HG03159 (cell line): ENCODE data around the gene CTCFL.

Experiments used
- ATAC-seq: cut with Tn5 transposase; IDR thresholded peaks from one replicate; pipeline ENCODE4 v1.9.1; 2021; ENCODE audit warnings: mild to moderate bottlenecking, moderate library complexity; ENCODE audit not compliant: unreplicated experiment

Gene CTCFL

DNA sequence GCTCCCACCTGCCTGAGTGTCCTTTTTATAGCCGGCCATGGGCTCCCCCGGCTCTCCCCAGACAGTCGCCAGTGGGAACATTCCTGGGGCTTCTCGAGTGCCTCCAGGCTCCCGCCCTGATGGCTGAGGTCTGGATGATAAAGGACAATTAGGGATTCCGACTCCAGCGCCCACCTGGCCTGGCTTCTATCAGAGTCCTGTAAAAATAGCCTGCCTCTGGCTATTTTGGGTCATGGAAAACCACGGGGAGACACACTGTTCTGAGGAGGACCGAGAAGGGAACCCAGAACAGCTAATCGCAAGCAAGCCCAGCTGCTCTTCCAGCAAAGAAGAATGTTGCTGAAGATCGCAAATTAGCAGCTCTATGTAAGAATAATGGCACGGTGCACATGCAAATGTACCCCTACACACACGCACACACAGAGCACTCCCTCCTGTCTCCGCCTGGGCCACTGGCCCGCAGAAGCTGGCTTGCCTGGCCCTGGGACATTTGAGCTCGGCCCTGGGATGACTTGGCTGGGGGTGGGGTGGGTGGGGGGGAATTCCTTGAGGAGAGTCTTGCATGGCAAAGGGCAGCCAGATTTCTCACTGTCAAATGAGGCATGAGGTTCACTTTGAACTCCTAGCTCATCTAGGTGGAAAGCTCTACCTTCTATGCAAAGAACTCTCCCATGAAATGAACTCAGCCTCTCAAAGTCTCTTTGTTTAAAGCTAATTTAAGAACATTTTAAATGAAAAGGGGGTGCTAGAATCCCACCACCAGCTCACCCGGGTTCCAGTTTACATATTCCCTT is 55.3 kb downstream of the CTCFL start:
- no peak for ATAC-seq

DNA sequence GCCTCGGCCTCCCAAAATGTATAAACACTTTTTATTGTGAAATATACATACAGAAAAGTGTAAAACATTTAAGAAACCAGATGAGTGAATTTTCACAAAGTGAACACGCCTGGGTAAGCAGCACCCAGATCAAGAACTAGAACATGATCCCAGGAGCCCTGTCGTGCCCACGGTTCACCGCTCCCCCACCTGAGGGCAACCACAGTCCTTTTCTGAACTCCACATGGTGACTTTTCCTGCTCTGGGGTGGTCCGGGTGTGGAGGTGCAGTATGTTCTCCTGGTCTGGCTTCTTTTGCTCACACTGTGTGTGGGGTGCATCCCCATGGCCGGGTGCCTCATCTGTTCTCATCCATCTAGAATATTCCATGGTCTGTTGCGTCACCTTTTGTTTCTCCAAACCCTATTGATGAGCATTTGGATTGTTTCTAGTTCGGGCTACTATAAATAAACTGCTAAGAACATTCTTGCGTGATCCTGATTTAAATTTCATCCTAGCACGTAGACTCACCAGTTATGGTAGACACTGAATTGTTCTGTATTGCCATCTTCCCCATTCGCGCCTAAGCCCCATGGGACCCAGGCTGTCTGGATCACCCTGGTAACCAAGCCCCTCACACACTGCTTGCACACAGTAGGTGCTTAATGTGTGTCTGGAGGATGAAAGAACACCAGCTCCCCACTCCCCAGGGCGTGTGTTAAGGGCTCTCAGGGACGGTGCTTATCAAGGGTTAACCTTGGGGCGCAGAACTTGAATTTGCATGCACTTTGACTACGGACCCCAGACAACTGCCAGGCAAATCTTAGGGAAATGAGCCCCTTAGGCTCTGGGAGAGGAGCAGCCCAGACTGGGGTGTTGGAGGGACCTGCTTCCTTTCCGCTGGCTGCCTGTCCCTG is 56.2 kb downstream of the CTCFL start:
- ATAC-seq: no peak

DNA sequence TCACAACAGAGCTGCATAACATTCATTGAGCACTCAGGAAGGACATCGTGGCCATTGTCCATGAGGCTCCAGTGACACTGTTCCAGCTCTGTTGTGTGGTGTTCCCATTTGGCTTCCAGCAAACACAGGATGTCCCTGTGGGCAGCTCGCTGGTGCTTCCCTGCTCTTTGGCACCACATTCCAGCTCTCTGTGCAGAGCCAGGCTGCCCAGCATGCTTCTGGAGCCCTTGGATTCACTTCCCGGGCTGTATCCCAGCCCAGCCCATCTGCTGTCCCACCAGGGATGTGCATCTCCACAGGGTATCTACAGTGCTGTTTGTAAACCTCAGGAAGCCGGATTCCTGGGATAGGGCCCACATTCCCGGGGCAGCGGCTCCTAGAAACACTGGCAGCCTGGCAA is 57.2 kb downstream of the CTCFL start:
- no peak for ATAC-seq

DNA sequence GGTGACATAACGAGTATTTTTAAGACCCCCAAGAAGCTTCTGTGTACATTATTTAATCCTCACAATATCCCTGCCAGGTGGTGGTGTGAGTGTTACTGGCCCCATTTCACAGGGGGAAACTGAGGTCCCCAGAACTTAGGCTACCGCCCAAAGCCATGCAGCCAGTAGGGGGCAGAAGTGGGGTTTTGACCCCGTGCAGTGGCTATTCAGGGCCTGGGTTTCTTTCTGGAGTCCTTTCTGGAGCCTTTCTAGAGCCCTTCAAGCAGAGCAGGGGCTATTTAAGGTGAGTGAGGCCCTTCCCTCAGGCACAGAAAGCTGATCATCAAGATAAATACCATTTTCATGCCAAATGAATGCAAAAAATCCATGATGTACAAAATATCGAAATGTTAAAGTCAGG is 59.0 kb downstream of the CTCFL start:
- ATAC-seq: no peak

DNA sequence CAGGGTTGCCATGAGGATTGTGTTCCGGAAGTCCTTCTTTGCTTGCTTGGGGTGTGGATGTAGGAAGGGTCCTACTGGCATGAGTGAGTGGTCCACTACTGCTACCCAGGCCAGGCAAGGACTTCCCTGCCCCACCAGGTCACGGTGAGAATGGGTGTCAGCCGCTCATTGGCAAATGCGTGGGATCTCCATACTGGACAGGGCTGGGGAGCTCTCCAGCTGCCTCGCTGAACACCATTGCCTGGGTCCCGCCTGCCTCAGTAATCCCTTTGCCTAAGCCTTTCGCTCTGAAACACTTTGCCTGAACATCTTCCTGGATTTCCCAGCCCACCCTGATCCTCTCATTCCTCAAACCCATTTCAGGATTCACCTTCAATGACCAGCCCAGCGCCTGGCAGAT is 59.5 kb downstream of the CTCFL start:
- no peak for ATAC-seq

DNA sequence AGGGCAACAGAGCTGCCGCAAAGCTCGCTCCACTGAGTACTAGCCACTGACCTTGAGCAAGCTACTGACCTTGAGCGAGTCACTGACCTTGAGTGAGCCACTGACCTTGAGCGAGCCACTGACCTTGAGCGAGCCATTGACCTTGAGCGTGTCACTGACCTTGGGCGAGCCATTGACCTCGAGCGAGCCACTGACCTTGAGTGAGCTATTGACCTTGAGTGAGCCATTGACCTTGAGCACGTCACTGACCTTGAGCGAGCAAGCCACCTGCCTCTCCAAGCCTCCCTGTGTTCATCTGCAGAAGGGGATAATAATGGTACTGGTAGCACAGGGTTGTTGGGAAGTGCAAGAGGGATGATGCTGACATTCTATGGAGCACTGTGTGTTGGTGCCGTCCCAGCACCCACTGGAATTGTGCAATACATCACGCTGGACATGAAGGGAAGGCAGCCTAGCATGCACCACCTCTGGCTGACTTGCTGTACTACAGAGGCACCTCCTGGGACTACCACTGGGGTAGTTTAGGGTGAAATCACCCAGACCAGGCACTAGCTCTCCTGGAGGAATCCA is 60.2 kb downstream of the CTCFL start:
- no peak for ATAC-seq

DNA sequence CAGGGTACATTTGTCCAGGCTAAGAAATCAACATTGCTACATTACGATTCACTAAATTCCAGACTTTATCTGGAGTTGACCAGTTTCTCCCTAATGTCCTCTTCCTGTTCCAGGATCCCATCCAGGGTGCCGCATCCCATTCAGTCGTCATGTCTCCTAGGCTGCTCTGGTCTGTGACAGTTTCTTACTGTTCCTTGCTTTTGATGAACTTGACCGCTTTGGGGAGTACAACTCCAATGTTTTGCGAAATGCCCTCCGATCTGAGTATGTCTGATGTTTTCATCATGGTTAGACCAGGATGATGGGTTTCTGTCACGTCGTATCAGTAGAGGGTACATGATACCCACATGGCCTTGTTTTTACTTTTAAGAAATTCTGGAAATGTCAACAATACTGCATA is 62.2 kb downstream of the CTCFL start:
- no peak for ATAC-seq

DNA sequence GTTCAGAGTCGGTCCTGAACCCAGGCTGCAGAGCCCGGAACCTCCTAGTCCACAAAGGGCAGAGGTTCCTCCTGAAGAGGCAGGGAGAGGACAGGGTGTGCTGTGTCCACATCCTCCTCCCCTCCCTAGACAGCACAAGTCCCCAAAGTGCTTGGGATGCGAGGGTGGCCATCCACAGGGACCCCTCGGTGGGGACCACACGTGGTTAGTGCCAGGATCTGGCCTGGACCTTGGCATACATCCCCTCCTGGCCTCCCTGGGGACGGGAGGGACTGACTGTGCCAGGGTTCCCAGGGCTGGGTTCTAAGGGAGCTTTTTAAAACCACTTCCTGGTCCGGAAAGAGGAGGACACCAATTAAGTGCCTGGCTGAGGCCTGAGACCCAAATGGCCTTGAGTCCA is 63.2 kb downstream of the CTCFL start:
- no peak for ATAC-seq

DNA sequence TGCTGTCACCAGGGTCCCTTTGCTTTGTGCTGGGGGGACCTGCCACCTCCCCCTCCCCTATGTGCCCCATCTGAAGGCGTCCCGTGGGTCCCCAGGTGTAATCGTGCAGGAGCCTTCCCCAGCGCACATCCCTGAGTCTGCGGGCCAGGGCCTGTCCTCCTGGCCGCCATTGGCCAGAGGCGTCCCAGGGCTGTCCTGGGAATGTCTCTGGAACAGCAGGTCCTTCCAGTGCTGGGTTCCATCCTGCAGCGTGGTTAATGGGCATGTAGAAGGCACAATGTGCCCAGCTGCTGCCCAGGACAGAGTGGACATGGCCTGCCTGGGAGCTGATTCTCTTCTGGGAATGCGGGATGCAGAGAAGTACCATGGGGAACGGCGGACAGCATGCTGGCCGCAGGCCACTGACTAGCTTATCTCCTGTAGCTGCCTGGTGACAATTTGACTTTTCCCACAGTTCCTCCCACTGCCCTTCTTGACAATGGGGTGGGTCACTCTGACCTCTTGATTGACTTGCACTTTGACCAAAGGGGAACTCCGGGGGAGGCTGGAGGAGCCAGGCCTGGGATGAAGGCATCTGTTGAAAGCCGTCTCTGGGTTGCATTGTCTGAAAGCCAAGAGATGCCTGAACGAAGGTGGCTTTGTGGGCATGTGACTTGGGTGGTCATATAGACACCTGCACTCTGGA is 64.0 kb downstream of the CTCFL start:
- ATAC-seq: no peak

DNA sequence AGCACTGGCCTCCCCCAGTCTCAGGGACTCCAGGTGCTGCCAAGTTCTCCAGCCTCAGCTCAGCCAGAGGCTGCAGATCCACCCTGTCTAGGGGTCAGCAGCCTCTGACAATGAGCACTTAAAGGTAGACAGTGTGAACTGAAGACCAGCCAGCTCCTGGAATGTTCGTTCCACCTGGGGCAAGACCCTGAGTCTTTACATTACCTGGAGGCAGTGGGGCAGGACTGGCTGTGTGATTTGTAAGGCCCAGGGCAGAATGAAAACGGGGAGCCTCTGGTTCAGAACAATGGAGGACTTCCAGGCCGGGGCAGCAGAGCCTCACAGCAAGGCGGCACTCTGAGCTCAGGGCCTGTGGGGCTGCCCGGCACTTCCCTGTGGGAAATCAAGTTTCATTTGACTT is 65.0 kb downstream of the CTCFL start:
- no peak for ATAC-seq

DNA sequence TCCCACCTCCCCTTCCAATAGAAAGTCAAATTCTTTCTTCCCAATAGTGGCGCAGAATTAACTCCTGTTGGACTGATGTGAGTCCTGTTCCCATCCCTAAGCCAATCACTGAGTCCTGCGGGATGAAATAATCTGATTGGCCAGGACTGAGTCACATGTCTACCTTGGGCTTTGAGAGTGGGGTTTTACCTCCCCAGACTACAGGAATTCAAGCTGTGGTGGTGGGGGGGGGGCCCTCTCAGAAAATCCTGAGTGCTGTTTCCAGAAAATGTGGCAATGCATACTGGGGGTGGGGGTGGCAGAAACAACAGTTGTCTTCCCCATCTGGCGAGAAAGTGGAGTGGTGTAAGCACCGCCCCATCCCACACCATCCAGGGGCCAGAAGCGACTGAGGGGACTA is 65.7 kb downstream of the CTCFL start:
- ATAC-seq: no peak

DNA sequence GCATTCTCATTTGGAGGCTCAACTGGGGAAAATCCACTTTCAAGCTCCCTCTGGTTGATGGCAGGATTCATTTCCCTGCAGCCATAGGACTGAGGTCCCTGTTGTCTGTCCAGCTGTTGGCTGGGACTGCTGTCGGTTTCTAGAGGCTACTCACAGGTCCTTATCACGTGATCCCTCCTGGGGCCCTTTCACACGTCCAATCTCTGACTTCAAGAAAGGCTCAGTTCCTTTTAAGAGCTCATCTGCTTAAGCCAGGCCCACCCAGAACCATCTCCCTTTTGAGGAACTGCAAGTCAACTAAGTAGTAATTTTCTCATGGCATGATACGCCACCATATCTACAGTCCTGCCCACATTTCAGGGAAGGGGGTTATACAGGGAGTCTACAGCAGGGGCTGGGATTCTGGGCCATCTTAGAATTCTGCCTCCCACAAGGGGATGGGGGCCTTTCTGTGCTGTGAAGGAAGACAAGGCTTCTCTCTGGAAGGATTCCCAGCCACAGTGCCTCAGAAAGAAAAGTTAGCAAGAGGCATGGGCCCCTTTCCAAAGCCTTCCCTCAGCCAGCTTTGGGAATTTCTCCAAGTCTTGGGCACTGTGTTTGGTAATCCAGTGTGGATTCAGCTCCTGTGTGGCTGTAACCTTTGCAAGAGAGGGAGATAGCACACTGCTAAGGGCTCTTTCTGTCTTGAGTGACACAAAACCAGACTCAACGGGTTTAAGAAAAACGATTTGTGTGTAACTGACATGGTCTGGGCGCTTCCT is 66.4 kb downstream of the CTCFL start:
- no peak for ATAC-seq

DNA sequence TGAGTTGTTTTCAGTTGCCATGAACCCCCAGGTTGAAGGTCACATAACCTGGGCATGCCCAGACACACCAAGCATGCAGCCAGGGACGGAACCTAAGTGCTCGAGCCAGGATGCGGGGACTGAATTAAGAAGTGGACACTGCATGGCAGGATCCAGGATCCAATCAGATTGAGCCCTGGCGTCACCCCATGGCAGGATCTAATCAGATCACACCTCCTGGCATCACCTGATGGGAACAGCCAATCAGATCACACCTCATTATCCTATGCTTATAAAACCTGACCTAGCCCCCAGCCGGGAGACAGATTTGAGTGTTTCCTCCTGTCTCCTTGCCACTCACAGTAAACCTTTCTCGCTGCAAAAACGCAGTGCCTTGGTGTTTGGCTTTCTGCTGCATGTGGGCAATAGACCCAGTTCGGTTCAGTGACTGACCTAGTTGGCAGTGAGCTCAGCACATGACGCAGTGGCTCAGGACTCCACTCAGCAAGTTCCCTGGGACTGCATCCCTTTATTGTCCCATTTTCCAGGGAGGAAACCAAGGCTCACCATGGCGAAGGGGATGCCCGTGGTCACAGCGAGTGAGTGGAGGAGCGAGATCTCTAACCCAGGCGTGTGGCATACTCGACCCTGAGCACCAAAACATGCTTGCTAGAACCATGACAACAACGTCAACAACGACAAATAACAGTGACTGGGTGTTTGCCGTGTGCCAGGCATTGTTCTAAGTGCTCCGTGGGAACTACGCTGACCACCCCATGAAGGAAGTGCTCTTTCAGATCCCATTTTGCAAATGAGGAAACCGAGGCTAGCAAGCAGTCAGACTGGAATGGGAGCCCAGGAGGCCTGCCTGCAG is 67.5 kb downstream of the CTCFL start:
- ATAC-seq: no peak

DNA sequence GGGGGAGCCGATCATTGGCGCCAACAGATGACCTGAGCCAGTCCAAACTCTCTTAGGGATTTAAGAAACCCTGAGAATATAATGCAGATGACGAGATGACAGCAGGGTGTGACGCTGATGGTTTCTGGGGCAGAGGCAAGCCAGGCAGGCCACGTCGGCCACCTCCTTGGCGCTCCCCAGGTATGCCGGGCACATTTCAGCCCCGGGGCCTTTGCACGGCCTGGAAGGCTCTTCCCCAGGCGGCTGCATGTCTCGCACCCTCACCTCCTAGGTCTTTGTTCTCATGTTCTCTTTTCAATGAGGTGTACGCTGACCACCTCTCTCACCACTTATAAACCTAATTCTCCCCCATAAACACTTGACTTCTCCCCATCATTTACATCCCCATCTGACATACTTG is 68.8 kb downstream of the CTCFL start:
- no peak for ATAC-seq

DNA sequence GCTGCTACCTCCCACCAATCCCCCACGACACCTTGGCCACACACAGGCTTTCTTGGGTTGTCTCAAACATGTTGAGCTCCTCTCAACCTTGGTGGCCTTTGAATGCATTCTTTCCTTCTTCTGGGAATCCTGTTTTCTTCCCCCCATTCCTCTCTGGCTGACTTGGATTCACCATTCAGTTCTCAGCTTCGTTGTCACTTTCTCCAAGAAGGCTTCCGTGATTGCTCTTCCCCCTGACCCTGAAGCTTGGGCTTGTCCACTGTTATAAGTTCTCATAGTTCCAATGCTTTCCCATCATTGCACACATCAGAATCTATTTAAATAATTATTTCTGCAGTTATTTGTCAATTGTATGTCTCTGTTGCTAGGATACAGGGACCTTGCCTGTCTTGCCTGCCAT is 69.6 kb downstream of the CTCFL start:
- ATAC-seq: no peak

DNA sequence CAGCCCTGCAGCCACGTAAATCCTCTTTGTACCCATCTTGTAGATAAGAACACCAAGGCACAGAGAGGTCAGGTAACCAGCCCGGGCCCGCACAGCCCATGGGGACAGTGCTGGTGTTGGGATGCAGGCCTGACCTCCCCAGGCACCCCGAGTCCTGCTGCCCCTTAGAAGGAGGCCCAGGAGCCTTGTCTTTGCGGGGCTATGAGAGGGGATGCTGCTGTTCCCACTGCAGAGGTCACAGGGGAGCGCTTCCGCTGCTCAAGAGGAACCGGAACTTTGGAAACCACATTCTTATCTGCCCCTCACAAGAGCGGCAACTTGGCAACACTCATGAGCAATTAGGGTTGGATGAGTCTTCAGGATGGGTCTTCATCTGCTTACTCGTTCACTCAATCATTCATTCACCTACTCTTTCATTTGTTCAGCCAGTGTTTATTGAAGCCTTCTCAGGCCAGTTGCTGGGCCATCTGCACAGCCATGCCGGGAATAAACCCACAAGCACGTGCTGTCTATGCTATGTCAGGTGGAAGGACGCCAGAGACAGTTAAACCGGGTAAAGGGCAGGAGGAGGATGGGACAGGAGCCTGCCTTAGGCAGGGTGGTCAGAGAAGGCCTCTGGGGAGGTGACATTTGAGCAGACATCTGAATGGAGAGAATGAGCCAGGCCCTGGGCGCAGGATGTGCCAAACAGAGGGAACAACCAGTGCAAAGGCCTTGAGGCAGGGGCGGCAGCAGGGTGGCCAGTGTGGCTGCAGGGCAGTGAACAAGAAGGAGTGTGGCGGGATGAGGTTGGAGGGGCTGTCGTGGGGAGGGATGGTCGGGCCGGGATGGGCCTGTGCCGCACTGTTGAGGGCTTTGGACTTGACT is 72.9 kb downstream of the CTCFL start:
- no peak for ATAC-seq

DNA sequence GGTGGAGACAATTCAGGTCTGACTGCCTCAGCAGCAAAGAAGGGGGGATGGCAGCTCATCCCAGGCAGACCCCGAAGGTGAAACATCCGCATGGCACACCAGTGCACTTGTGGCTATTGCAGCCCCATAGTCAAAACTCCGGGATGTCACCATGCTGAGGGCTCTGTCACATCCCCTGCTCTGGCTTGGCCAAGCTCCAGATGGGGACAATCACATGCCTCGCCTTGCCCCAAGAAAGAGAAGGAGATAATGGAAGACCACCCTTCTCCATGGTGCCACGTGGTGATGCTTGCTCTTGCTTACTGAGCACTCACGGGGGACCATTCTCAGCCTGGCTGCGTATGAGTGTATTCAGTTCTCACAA is 73.5 kb downstream of the CTCFL start:
- ATAC-seq: no peak

DNA sequence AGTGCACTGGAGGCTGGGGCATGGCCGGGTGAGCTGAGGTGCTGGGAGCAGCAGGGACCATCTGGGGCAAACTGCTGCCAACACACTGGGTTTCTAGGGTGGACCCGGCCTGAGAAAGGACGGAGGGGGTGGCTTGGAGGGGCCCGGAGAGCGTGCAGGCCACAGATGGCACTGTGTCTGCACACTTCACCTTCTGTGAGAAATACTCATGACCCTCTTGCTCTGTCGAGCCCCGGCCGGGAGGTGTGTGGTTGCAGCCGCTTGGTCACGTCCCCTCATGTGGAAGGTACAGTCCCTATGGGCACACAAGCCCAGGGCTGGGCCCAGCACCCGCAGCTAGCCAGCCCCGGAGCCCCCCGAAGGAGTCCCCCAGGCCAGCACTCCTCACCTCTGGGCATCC is 74.0 kb downstream of the CTCFL start:
- peak; percentile 11 for ATAC-seq

DNA sequence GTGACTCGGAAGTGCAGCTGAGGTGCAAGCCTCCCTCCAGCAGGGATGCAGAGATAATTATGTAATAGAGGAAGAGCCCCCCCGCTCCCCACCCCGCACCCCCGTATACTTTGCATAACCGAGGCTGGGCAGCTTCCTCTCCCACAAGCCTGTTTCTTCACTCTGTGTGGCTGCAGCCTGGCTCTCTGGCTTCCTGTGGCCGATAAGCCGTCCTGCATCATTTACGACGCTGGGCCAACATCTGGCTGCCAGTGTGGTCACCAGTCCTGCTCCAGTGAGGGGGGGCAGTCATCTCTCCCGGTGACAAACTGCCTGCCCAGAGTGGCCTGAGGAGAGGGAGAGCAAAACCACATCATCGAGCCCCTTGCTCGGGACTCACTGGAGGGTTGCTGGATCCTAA is 74.5 kb downstream of the CTCFL start:
- peak; percentile 77 for ATAC-seq
